GM12873 (cell line): ENCODE measurements around the gene PPM1L.

Experiments used
- CTCF ChIP-seq: IDR thresholded peaks from 2 replicates; pipeline ENCODE4 v1.5.1; 2012; ENCODE audit warnings: low read depth, mild to moderate bottlenecking, moderate library complexity, low read length, control low read depth; ENCODE audit not compliant: insufficient read depth; ENCODE audit errors: missing control alignments

PPM1L gene

DNA sequence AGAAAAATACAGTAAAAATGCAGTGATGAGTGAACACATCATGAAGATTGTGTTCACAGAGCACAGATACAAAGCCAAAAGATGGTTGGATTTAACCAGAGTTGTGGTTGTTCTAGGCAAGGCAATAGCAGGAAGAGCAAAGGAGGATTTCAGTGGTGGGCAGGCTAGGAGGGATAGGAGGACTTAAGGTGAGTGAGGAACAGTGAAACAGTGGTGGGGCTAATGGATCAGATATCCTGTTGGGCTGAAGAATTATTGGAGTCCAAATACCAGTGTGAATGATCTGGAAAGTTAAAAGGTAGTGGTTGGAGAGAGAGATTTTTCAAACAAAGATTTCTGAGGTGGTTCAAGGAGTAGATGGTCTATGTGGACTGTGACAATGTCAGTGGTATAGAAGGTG is 240.8 kb downstream of the PPM1L start:
- no peak for TF ChIP-seq CTCF

GRCh38 chr3:160998581-160998980 is 242.6 kb downstream of the PPM1L start:
- no peak for TF ChIP-seq CTCF

DNA sequence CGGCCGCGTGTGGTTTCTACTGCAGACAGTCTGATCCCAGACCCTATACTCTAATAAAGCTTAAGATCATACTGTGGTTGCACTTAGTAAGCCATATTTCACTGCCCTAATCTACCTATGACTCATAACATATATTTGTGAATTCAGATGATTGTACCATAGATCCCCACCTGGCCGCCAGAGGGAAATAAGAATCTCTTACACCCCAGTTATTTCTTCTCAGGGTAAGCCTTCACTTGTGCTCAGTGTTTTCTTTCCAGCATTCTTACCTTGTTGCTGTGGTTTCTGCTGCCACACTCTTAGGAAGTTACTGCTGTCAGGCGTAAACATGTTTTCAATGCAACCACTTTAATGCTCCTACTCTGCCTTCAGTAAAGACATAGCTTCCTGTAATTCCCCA is 243.2 kb downstream of the PPM1L start:
- no peak for TF ChIP-seq CTCF

DNA sequence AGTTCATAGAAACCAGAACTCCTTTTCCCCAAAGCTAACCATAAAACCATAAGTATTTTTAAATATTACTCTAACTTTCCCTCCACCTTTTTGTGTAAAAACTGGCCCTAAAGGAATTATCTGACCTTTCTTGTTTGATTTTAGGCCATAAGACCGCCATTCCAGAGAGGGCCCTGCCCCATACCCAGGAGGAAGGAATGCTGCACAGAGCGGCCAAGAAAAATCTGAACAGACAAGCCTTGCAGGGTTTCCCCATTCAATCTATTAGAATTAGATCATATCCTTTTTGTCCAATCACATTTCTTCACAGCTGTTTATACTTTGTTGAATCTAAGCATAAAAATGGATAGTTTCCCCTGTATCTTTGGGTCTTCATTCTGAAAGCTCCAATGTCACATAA is 252.1 kb downstream of the PPM1L start:
- TF ChIP-seq CTCF: no peak

DNA sequence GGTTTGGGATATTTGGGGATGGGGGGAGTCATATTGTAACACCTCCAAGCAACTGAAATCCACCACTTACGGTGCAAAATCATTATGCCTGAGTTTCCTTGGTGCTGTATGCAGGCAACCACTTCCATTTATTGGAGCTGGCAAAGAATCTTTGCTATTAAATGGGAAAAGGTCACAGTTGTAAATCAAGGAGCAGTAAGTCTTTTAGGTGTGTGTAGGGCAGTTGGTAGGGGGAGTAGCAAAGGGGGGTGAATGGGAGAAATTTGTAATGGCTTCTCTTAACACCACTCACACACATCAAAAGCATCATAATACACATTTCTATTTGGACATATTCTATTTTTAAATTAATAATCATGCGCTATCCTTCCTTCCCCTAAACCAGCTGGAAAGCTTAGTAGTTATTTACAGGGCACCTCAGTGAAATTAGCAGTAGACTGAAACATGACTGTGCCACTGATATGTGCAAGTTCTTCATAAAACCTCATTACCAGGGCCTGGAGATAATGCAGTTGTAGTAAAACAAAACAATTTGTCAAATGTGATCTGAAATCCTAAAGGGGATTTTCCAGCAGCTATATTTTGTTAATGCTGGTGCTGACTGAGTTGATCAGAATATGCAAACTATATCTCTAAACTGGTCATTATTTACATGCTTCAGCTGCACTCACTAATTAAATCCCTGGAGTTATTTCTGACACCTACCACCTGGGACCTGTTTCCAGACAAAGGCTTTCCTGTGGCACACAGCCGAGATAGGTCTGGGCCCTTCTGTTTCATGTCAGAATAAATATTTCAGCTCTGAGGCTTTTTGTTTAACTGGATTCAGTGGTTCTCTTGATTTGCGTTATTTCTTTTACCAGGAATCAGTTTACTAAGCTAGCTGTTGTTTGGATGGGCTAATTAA is 259.1 kb downstream of the PPM1L start:
- TF ChIP-seq CTCF: no peak

GRCh38 chr3:161016417-161017313 is 260.6 kb downstream of the PPM1L start:
- TF ChIP-seq CTCF: no peak

GRCh38 chr3:161017971-161018370 is 261.9 kb downstream of the PPM1L start:
- no peak for TF ChIP-seq CTCF
